Activated CD4-positive, alpha-beta memory T cell treated with anti-CD3 and anti-CD28 coated beads for 36 hours (primary cell): ENCODE results near the gene TCAIM. TPM values are rescaled to one million over a fixed set of nuclear protein-coding genes. Genes with fewer than 3 reads are reported as not detected.

ENCODE experiments used
- CTCF ChIA-PET: fragments of 350-600 bp; sonication (Branson Sonifier 250); formaldehyde crosslinking; loops from one replicate; lab custom pipeline; 2021; ENCODE audit warnings: antibody characterized with exemption, inconsistent platforms; lab: Charles Lee
- POLR2A ChIA-PET: fragments of 350-600 bp; sonication (Branson Sonifier 250); formaldehyde crosslinking; loops from one replicate; lab custom pipeline; 2021; ENCODE audit warnings: antibody characterized with exemption; lab: Charles Lee
- DNase-seq: peaks from one replicate; pipeline ENCODE4 v3.0.0-alpha.2; 2020
- H3K27ac Mint-ChIP-seq: one replicate; pipeline ENCODE4 v1.8.0; 2021; ENCODE audit warnings: mixed read lengths
- H3K27me3 Mint-ChIP-seq: one replicate; pipeline ENCODE4 v1.8.0; 2021; ENCODE audit warnings: mixed read lengths
- H3K36me3 Mint-ChIP-seq: one replicate; pipeline ENCODE4 v1.8.0; 2021; ENCODE audit warnings: mixed read lengths
- H3K4me1 Mint-ChIP-seq: one replicate; pipeline ENCODE4 v1.8.0; 2021; ENCODE audit warnings: low read depth, mixed read lengths
- H3K4me3 Mint-ChIP-seq: one replicate; pipeline ENCODE4 v1.8.0; 2021; ENCODE audit warnings: mild to moderate bottlenecking, mixed read lengths
- H3K9me3 Mint-ChIP-seq: one replicate; pipeline ENCODE4 v1.8.0; 2021; ENCODE audit warnings: mixed read lengths
- intact Hi-C: fragments of 100-400 bp; cut with micrococcal nuclease; formaldehyde crosslinking; loops from one replicate; pipeline ENCODE4 v1.15.1; 2023
- total RNA-seq, 2 experiments: library from RNA; stranded (reverse); gene quantifications; one replicate each; pipeline ENCODE4 v1.2.3, GENCODE V29; 2021

The TCAIM gene
- total RNA-seq, 2 experiments from 2014 or later, result 17.2 to 17.9 TPM

- no peak overlapping the region for H3K4me3 Mint-ChIP-seq
- H3K36me3 Mint-ChIP-seq, result no peaks in the 10 kb centered on the region
- POLR2A ChIA-PET, result interaction anchor here (0.7 kb wide), 1 partner anchor 94 kb away, joined by 3 read pairs; no protein-coding TSS in a partner anchor
- no peak overlapping the region for H3K27ac Mint-ChIP-seq
- no peaks in the 10 kb centered on the region for H3K9me3 Mint-ChIP-seq
- H3K27me3 Mint-ChIP-seq, result peaks cover 14% of the 10 kb centered on the region
- intact Hi-C loops, result no loop called here
- CTCF ChIA-PET, result interaction anchor here (0.7 kb wide), 1 partner anchor 55 kb away, joined by 3 read pairs; no protein-coding TSS in a partner anchor
- H3K4me1 Mint-ChIP-seq, result no peaks in the 10 kb centered on the region
- DNase-seq, result no peak
These were observed 12.5 kb upstream of the TCAIM start for GRCh38 chr3:44326019-44326418.

DNA sequence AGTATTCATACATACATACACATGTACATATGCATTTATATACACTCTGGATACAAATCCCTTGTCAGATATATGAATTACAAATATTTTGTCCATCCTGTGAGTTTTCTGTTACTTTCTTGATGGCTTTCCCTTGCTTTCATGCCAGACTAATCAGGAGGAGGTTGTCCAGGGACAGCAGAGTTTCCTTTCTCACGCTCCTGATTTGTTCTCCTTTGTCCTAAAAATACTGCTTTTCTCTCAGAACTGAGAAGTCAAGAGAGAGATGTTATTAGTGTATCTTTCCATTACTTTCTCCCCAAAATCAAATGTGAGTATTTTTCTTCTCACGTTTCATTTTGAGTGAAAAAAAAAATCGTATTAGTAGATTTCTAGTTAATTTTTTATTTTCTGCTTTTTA is 12.1 kb upstream of the TCAIM start:
- CTCF ChIA-PET, result interaction anchor here (0.7 kb wide), 1 partner anchor 54 kb away, joined by 3 read pairs; no protein-coding TSS in a partner anchor
- intact Hi-C loops, result no loop called here
- H3K9me3 Mint-ChIP-seq, result no peaks in the 10 kb centered on the region
- H3K4me1 Mint-ChIP-seq, result no peaks in the 10 kb centered on the region
- H3K27me3 Mint-ChIP-seq, result peaks cover 14% of the 10 kb centered on the region
- POLR2A ChIA-PET, result interaction anchor here (0.7 kb wide), 1 partner anchor 94 kb away, joined by 3 read pairs; no protein-coding TSS in a partner anchor
- DNase-seq, result no peak
- no peak overlapping the region for H3K4me3 Mint-ChIP-seq
- H3K36me3 Mint-ChIP-seq, result no peaks in the 10 kb centered on the region
- H3K27ac Mint-ChIP-seq, result no peak overlapping the region

- intact Hi-C loops, result loop anchor here (10.0 kb wide), 2 partner anchors 295 to 1365 kb away; partner anchors contain the start of gene ZNF197
- ChIA-PET CTCF (no interaction called here), POLR2A (no interaction called here)
- H3K27me3 Mint-ChIP-seq, result peaks cover 20% of the 10 kb centered on the region
- H3K27ac Mint-ChIP-seq, result no peak overlapping the region
- H3K36me3 Mint-ChIP-seq, result no peaks in the 10 kb centered on the region
- no peaks in the 10 kb centered on the region for H3K9me3 Mint-ChIP-seq
- no peak for DNase-seq
- H3K4me1 Mint-ChIP-seq, result no peaks in the 10 kb centered on the region
- no peak overlapping the region for H3K4me3 Mint-ChIP-seq
These were observed 8.6 kb upstream of the TCAIM start for GRCh38 chr3:44329946-44330345.

DNA sequence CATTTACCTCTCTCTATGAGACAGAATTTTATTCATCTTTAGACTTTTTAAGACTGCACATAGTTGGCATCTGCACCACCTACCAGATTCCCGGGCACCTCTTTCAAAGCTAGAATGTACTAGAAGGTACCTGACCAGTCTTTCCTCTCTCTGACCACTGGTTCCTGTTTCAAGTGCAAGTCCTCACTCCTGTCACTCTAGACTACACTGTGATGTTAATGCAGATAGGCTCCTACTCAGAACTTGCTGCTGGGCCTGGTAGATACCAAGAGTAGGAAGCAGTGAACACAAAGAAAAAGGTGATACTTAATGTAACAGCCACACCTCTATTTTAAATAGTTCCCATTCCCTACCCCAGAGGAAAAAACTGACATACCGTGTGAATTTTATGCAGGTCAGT is 8.1 kb upstream of the TCAIM start:
- H3K9me3 Mint-ChIP-seq, result no peaks in the 10 kb centered on the region
- ChIA-PET POLR2A (no interaction called here), CTCF (interaction anchor here (1.2 kb wide), 1 partner anchor 8 kb away, joined by 4 read pairs; no protein-coding TSS in a partner anchor)
- no peak overlapping the region for H3K4me3 Mint-ChIP-seq
- no peak for DNase-seq
- H3K27ac Mint-ChIP-seq, result no peak overlapping the region
- H3K36me3 Mint-ChIP-seq, result no peaks in the 10 kb centered on the region
- H3K27me3 Mint-ChIP-seq, result peaks cover 19% of the 10 kb centered on the region
- intact Hi-C loops, result loop anchor here (10.0 kb wide), 2 partner anchors 294 to 1364 kb away; partner anchors contain the start of gene ZNF197
- H3K4me1 Mint-ChIP-seq, result no peaks in the 10 kb centered on the region

- ChIA-PET CTCF (no interaction called here), POLR2A (no interaction called here)
- H3K4me3 Mint-ChIP-seq, result no peak overlapping the region
- DNase-seq, result no peak
- H3K27me3 Mint-ChIP-seq, result peaks cover 15% of the 10 kb centered on the region
- H3K27ac Mint-ChIP-seq, result no peak overlapping the region
- H3K9me3 Mint-ChIP-seq, result no peaks in the 10 kb centered on the region
- intact Hi-C loops, result loop anchor here (10.0 kb wide), 2 partner anchors 290 to 1360 kb away; partner anchors contain the start of gene ZNF197
- H3K36me3 Mint-ChIP-seq, result no peaks in the 10 kb centered on the region
- H3K4me1 Mint-ChIP-seq, result peaks cover 8% of the 10 kb centered on the region
These were observed 4.2 kb upstream of the TCAIM start for GRCh38 chr3:44334326-44334725.

- intact Hi-C loops, result loop anchor here (5.0 to 10.0 kb wide), 4 partner anchors 287 to 1357 kb away; partner anchors contain the start of genes ABHD5, SNRK and ZNF197
- Mint-ChIP-seq H3K9me3 (no peaks in the 10 kb centered on the region), H3K36me3 (peaks cover 2% of the 10 kb centered on the region), H3K27me3 (peaks cover 9% of the 10 kb centered on the region), H3K4me1 (peaks cover 22% of the 10 kb centered on the region), H3K27ac (peak overlapping the region; percentile 97), H3K4me3 (peak overlapping the region; percentile 98)
- ChIA-PET POLR2A (interaction anchor here (1.0 to 2.1 kb wide), 4 partner anchors 103 to 425 kb away, joined by 5 to 18 read pairs (median 6); partner anchors contain the start of genes KIAA1143, KIF15 and ZNF445), CTCF (interaction anchor here (1.4 to 1.8 kb wide), 2 partner anchors 13 to 195 kb away, joined by 4 to 10 read pairs; no protein-coding TSS in a partner anchor)
- DNase-seq, result no peak
These were observed 1.2 kb upstream of the TCAIM start for GRCh38 chr3:44337248-44337785.

DNA sequence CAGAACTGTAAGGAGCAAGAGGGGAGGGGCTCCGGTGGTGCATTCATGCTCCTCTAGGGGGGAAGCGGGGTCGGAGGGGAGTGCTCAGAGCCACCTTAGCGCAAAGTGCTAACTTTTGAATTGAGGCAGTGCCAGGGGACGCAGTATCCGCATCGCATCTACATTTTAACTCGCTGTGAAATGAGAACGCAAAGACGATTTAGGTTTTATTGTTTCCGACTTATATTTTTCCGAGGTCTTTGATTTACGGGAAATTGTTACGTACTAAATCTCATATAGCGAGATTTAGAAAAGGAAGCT is 212 bp downstream of the TCAIM start:
- ChIA-PET CTCF (interaction anchor here (0.7 to 1.8 kb wide), 6 partner anchors 14 to 524 kb away, joined by 3 to 10 read pairs (median 4); no protein-coding TSS in a partner anchor), POLR2A (interaction anchor here (0.8 to 2.1 kb wide), 6 partner anchors 116 to 423 kb away, joined by 3 to 18 read pairs (median 6); partner anchors contain the start of genes KIAA1143, KIF15, ZKSCAN7 and ZNF445)
- Mint-ChIP-seq H3K27me3 (peaks cover 2% of the 10 kb centered on the region), H3K4me1 (peaks cover 22% of the 10 kb centered on the region), H3K27ac (peak overlapping the region; percentile 97), H3K4me3 (peak overlapping the region; percentile 98), H3K36me3 (peaks cover 2% of the 10 kb centered on the region), H3K9me3 (no peaks in the 10 kb centered on the region)
- intact Hi-C loops, result loop anchor here (1.0 to 10.0 kb wide), 7 partner anchors 100 to 1356 kb away; partner anchors contain the start of genes ABHD5, SNRK, ZNF197 and ZNF445
- no peak for DNase-seq

- Mint-ChIP-seq H3K27ac (peak overlapping the region; percentile 97), H3K4me1 (peaks cover 22% of the 10 kb centered on the region), H3K9me3 (no peaks in the 10 kb centered on the region), H3K4me3 (peak overlapping the region; percentile 98), H3K36me3 (peaks cover 2% of the 10 kb centered on the region), H3K27me3 (peaks cover 2% of the 10 kb centered on the region)
- DNase-seq, result no peak
- CTCF ChIA-PET, result interaction anchor here (0.9 to 1.8 kb wide), 5 partner anchors 15 to 172 kb away, joined by 3 to 10 read pairs (median 3); no protein-coding TSS in a partner anchor
- POLR2A ChIA-PET, result interaction anchor here (1.2 to 2.1 kb wide), 5 partner anchors 116 to 423 kb away, joined by 4 to 18 read pairs (median 6); partner anchors contain the start of genes KIAA1143, KIF15, ZKSCAN7 and ZNF445
- intact Hi-C loops, result loop anchor here (2.0 to 10.0 kb wide), 5 partner anchors 99 to 1355 kb away; partner anchors contain the start of genes ABHD5, SNRK and ZNF197
These were observed 853 bp downstream of the TCAIM start for GRCh38 chr3:44339181-44340057.

- Mint-ChIP-seq H3K27ac (peak overlapping the region; percentile 43), H3K27me3 (no peaks in the 10 kb centered on the region), H3K4me1 (peaks cover 22% of the 10 kb centered on the region), H3K9me3 (no peaks in the 10 kb centered on the region), H3K36me3 (peaks cover 2% of the 10 kb centered on the region), H3K4me3 (peak overlapping the region; percentile 98)
- ChIA-PET CTCF (interaction anchor here (0.9 to 1.5 kb wide), 3 partner anchors 16 to 171 kb away, joined by 3 to 4 read pairs (median 3); no protein-coding TSS in a partner anchor), POLR2A (no interaction called here)
- no peak for DNase-seq
- intact Hi-C loops, result no loop called here
These were observed 1.5 kb downstream of the TCAIM start for GRCh38 chr3:44340058-44340395.

- no peak for DNase-seq
- intact Hi-C loops, result no loop called here
- ChIA-PET POLR2A (no interaction called here), CTCF (interaction anchor here (0.6 to 1.3 kb wide), 3 partner anchors 97 to 994 kb away, joined by 3 read pairs; no protein-coding TSS in a partner anchor)
- peaks cover 2% of the 10 kb centered on the region for H3K36me3 Mint-ChIP-seq
- H3K4me3 Mint-ChIP-seq, result no peak overlapping the region
- H3K4me1 Mint-ChIP-seq, result peaks cover 21% of the 10 kb centered on the region
- no peak overlapping the region for H3K27ac Mint-ChIP-seq
- H3K27me3 Mint-ChIP-seq, result no peaks in the 10 kb centered on the region
- H3K9me3 Mint-ChIP-seq, result no peaks in the 10 kb centered on the region
These were observed 3.7 kb downstream of the TCAIM start for GRCh38 chr3:44342176-44342790.

GRCh38 chr3:44343421-44343820 is 4.9 kb downstream of the TCAIM start:
- Mint-ChIP-seq H3K4me3 (no peak overlapping the region), H3K9me3 (no peaks in the 10 kb centered on the region), H3K27me3 (no peaks in the 10 kb centered on the region), H3K4me1 (peaks cover 17% of the 10 kb centered on the region), H3K36me3 (peaks cover 2% of the 10 kb centered on the region), H3K27ac (no peak overlapping the region)
- intact Hi-C loops, result no loop called here
- DNase-seq, result no peak
- POLR2A ChIA-PET, result no interaction called here
- CTCF ChIA-PET, result interaction anchor here (0.7 kb wide), 1 partner anchor 361 kb away, joined by 3 read pairs; no protein-coding TSS in a partner anchor
